Measurements from ENCODE around the gene STAMBPL1. TPM values are rescaled to one million over a fixed set of nuclear protein-coding genes. Genes with fewer than 3 reads are reported as not detected.
"Not testable (repeated sequence)": the region's sequence is repeated elsewhere in the genome, so short reads cannot be mapped to it uniquely, and the experiment has no call there.

STAMBPL1 gene
- total and polyA plus RNA-seq, 2 donors (not counting 1 experiment from before 2014, with no cell fraction given) = 45.6 to 72.5 TPM

- Histone ChIP-seq H3K9ac (ENCODE audit: insufficient read depth, low read length) (peak overlapping the region; percentile 68), H3K4me3 (replicated peaks in 1 of 4; ENCODE audit: control extremely low read depth in 1 of 4, insufficient read depth in 1 of 4, low read depth in 3 of 4, low read length in 4 of 4) (peak overlapping the region; percentile 73 to 89 (median 79)), H2AFZ (ENCODE audit: low read length) (no peak overlapping the region), H3K27me3 (ENCODE audit: control insufficient read depth, insufficient read depth, low read length) (no peaks in the 10 kb centered on the region), H4K20me1 (ENCODE audit: control insufficient read depth, extremely low read depth, insufficient read depth, low read length) (no peaks in the 10 kb centered on the region), H3K27ac (ENCODE audit: insufficient read depth, low read length) (peak overlapping the region; percentile 91), H3K36me3 (ENCODE audit: control insufficient read depth, insufficient read depth, low read length) (no peaks in the 10 kb centered on the region), H3K4me2 (ENCODE audit: extremely low read depth, insufficient read depth, low read length) (peak overlapping the region; percentile 98), H3K79me2 (ENCODE audit: control insufficient read depth, insufficient read depth, low read length) (peaks cover 65% of the 10 kb centered on the region), H3K9me3 (ENCODE audit: control insufficient read depth, insufficient read depth, low read depth, low read length) (no peaks in the 10 kb centered on the region), H3K4me1 (ENCODE audit: control insufficient read depth, extremely low read depth, insufficient read depth, low read length) (peaks cover 25% of the 10 kb centered on the region)
- peak in 1 of 2 donors; percentile 19 for DNase-seq (ENCODE audit: low read depth in 2 of 2)
- TF ChIP-seq CTCF (conservative IDR thresholded peaks at IDR 0.05 in 1 of 2, IDR thresholded peaks at IDR 0.05 in 1 of 2; ENCODE audit: low read depth in 1 of 2, low read length in 2 of 2) = no peak
- TF ChIP-seq EZH2 (IDR thresholded peaks at IDR 0.05; ENCODE audit: low read length, missing control alignments) = no peak
Observed at GRCh38 chr10:88881922-88882645, 2.0 kb downstream of the STAMBPL1 start.

GRCh38 chr10:88882646-88883447, 2.8 kb downstream of the STAMBPL1 start:
- peak overlapping the region; percentile 91 for H3K27ac ChIP-seq (ENCODE audit: insufficient read depth, low read length)
- peak; percentile 82 to 87 for DNase-seq (ENCODE audit: low read depth in 2 of 2)
- not testable (repeated sequence) for H3K9ac ChIP-seq (ENCODE audit: insufficient read depth, low read length); H3K9me3 ChIP-seq (ENCODE audit: control insufficient read depth, insufficient read depth, low read depth, low read length); H3K27me3 ChIP-seq (ENCODE audit: control insufficient read depth, insufficient read depth, low read length); H4K20me1 ChIP-seq (ENCODE audit: control insufficient read depth, extremely low read depth, insufficient read depth, low read length); H2AFZ ChIP-seq (ENCODE audit: low read length); H3K36me3 ChIP-seq (ENCODE audit: control insufficient read depth, insufficient read depth, low read length)
- H3K4me3 ChIP-seq (replicated peaks in 1 of 4; ENCODE audit: control extremely low read depth in 1 of 4, insufficient read depth in 1 of 4, low read depth in 3 of 4, low read length in 4 of 4) = peak overlapping the region; percentile 73 to 89 (median 79)
- H3K4me2 ChIP-seq (ENCODE audit: extremely low read depth, insufficient read depth, low read length) = peak overlapping the region; percentile 98
- H3K79me2 ChIP-seq (ENCODE audit: control insufficient read depth, insufficient read depth, low read length) = peaks cover 73% of the 10 kb centered on the region
- H3K4me1 ChIP-seq (ENCODE audit: control insufficient read depth, extremely low read depth, insufficient read depth, low read length) = peaks cover 29% of the 10 kb centered on the region

GRCh38 chr10:88883448-88883809, 3.4 kb downstream of the STAMBPL1 start:
- H3K4me1 ChIP-seq (ENCODE audit: control insufficient read depth, extremely low read depth, insufficient read depth, low read length) = peaks cover 32% of the 10 kb centered on the region
- DNase-seq (ENCODE audit: low read depth in 2 of 2) = peak; percentile 18 to 25
- peak overlapping the region; percentile 90 for H3K4me2 ChIP-seq (ENCODE audit: extremely low read depth, insufficient read depth, low read length)
- H3K9me3 ChIP-seq (ENCODE audit: control insufficient read depth, insufficient read depth, low read depth, low read length) = no peaks in the 10 kb centered on the region
- no peaks in the 10 kb centered on the region for H3K36me3 ChIP-seq (ENCODE audit: control insufficient read depth, insufficient read depth, low read length)
- no peak for TF ChIP-seq CTCF (conservative IDR thresholded peaks at IDR 0.05 in 1 of 2, IDR thresholded peaks at IDR 0.05 in 1 of 2; ENCODE audit: low read depth in 1 of 2, low read length in 2 of 2)
- TF ChIP-seq EZH2 (IDR thresholded peaks at IDR 0.05; ENCODE audit: low read length, missing control alignments) = no peak
- no peaks in the 10 kb centered on the region for H3K27me3 ChIP-seq (ENCODE audit: control insufficient read depth, insufficient read depth, low read length)
- H3K27ac ChIP-seq (ENCODE audit: insufficient read depth, low read length) = peak overlapping the region; percentile 91
- no peak overlapping the region for H2AFZ ChIP-seq (ENCODE audit: low read length)
- H3K4me3 ChIP-seq (replicated peaks in 1 of 4; ENCODE audit: control extremely low read depth in 1 of 4, insufficient read depth in 1 of 4, low read depth in 3 of 4, low read length in 4 of 4) = peak overlapping the region in 2 of 4 experiments; percentile 18 to 26
- H3K79me2 ChIP-seq (ENCODE audit: control insufficient read depth, insufficient read depth, low read length) = peaks cover 78% of the 10 kb centered on the region
- no peaks in the 10 kb centered on the region for H4K20me1 ChIP-seq (ENCODE audit: control insufficient read depth, extremely low read depth, insufficient read depth, low read length)
- H3K9ac ChIP-seq (ENCODE audit: insufficient read depth, low read length) = no peak overlapping the region
